Right ventricle myocardium superior (tissue), 1 donor: ENCODE data around the gene MAD2L1BP. TPM values are rescaled to one million over a fixed set of nuclear protein-coding genes. Genes with fewer than 3 reads are reported as not detected.
"Not testable (repeated sequence)": the region's sequence is repeated elsewhere in the genome, so short reads cannot be mapped to it uniquely, and the experiment has no call there.

ENCODE experiments used
- ATAC-seq: fragments of 200-7000 bp; cut with Tn5 transposase; one replicate; pipeline ENCODE4 v1.9.1; 2020; ENCODE audit warnings: mild to moderate bottlenecking; ENCODE audit not compliant: poor library complexity
- DNase-seq: peaks from one replicate; pipeline ENCODE4 v3.0.0-alpha.2; 2020
- intact Hi-C: fragments of 100-400 bp; cut with DNase I; formaldehyde crosslinking; loops from one replicate; pipeline ENCODE4 v1.11.2; 2022
- total RNA-seq: library from RNA; stranded (reverse); fragmentation: NEBNext Ultra II Directional; extraction: Animal tissue kit (Norgen Biotek cat#: 25700); gene quantifications from one replicate; pipeline ENCODE4 v1.2.1, GENCODE V29; 2021
- donor health status: DM: no; HTN: yes; CAD: no; lungs with severe emphysema.

MAD2L1BP gene
- total RNA-seq, 1 donor from 2014 or later = 26.1 TPM

- intact Hi-C loops = no loop called here
- ATAC-seq = no peak
- no peak for DNase-seq
Measured at GRCh38 chr6:43648248-43648647, 12.6 kb downstream of the MAD2L1BP start.

- intact Hi-C loops, DNase-seq, ATAC-seq: not testable (repeated sequence)
Measured at GRCh38 chr6:43652822-43653221, 17.2 kb downstream of the MAD2L1BP start.

- DNase-seq = no peak
- intact Hi-C loops = no loop called here
- no peak for ATAC-seq
Measured at GRCh38 chr6:43657221-43657802, 21.7 kb downstream of the MAD2L1BP start.

GRCh38 chr6:43658161-43658560 lies 22.5 kb downstream of the MAD2L1BP start:
- intact Hi-C loops = no loop called here
- no peak for DNase-seq
- ATAC-seq = no peak

GRCh38 chr6:43662948-43663347 lies 27.3 kb downstream of the MAD2L1BP start:
- intact Hi-C loops, ATAC-seq, DNase-seq: not testable (repeated sequence)

- intact Hi-C loops = loop anchor here (5.0 kb wide), 3 partner anchors 47 to 412 kb away; no protein-coding TSS in a partner anchor
- ATAC-seq = no peak
- no peak for DNase-seq
Measured at GRCh38 chr6:43665376-43665775, 29.7 kb downstream of the MAD2L1BP start.

GRCh38 chr6:43666196-43666920 lies 30.7 kb downstream of the MAD2L1BP start:
- ATAC-seq (no peak), DNase-seq (no peak)
- intact Hi-C loops = loop anchor here (5.0 kb wide), 3 partner anchors 46 to 411 kb away; no protein-coding TSS in a partner anchor

- DNase-seq (peak; percentile 88), ATAC-seq (peak; percentile 63)
- intact Hi-C loops = loop anchor here (5.0 kb wide), 3 partner anchors 45 to 410 kb away; no protein-coding TSS in a partner anchor
Measured at GRCh38 chr6:43667245-43668150, 31.9 kb downstream of the MAD2L1BP start.

GRCh38 chr6:43668151-43669028 lies 32.8 kb downstream of the MAD2L1BP start:
- intact Hi-C loops = loop anchor here (5.0 kb wide), 3 partner anchors 44 to 409 kb away; no protein-coding TSS in a partner anchor
- peak; percentile 71 for ATAC-seq

GRCh38 chr6:43669050-43669921 lies 33.6 kb downstream of the MAD2L1BP start:
- intact Hi-C loops = loop anchor here (5.0 kb wide), 3 partner anchors 43 to 408 kb away; no protein-coding TSS in a partner anchor

More at GRCh38 chr6:43668151-43669028, 32.8 kb downstream of the MAD2L1BP start:
- peak; percentile 68 for DNase-seq

GRCh38 chr6:43669922-43670622 lies 34.4 kb downstream of the MAD2L1BP start:
- ATAC-seq (peak; percentile 3), DNase-seq (no peak)
- intact Hi-C loops = loop anchor here (5.0 kb wide), 3 partner anchors 42 to 407 kb away; no protein-coding TSS in a partner anchor

More at GRCh38 chr6:43669050-43669921, 33.6 kb downstream of the MAD2L1BP start:
- peak; percentile 86 for DNase-seq
- ATAC-seq = peak; percentile 73

GRCh38 chr6:43670623-43670986 lies 35.0 kb downstream of the MAD2L1BP start:
- ATAC-seq = no peak
- DNase-seq = no peak
- intact Hi-C loops = no loop called here

GRCh38 chr6:43671011-43671800 lies 35.6 kb downstream of the MAD2L1BP start:
- ATAC-seq (no peak), DNase-seq (no peak)
- intact Hi-C loops = no loop called here

GRCh38 chr6:43671801-43672690 lies 36.4 kb downstream of the MAD2L1BP start:
- ATAC-seq (no peak), DNase-seq (no peak)
- intact Hi-C loops = no loop called here
